Bronchial epithelial cell (primary cell): ENCODE measurements around the gene RFPL3. TPM values are rescaled to one million over a fixed set of nuclear protein-coding genes. Genes with fewer than 3 reads are reported as not detected.
A peak's percentile ranks its signal among the peaks of the same experiment; 100 is the strongest.
"Not testable (repeated sequence)": the region's sequence is repeated elsewhere in the genome, so short reads cannot be mapped to it uniquely, and the experiment has no call there.

ENCODE experiments used
- DNase-seq: peaks from one replicate; pipeline ENCODE4 v3.0.0-alpha.2; 2010; ENCODE audit warnings: low read depth
- FAIRE-seq: peaks from 2 replicates; lab custom pipeline; 2011; peaks lifted over from hg19 to GRCh38; lab: Jason Lieb, UNC
- H3K27me3 ChIP-seq: 2 replicates; pipeline ENCODE4 v1.5.1; 2011; ENCODE audit warnings: low read length; ENCODE audit not compliant: control insufficient read depth, insufficient read depth
- H3K36me3 ChIP-seq: 2 replicates; pipeline ENCODE4 v1.5.1; 2011; ENCODE audit warnings: low read length; ENCODE audit not compliant: control insufficient read depth, insufficient read depth
- H3K4me3 ChIP-seq: 2 replicates; pipeline ENCODE4 v1.5.1; 2011; ENCODE audit warnings: mild to moderate bottlenecking, low read depth, low read length, control low read depth
- CTCF ChIP-seq: IDR thresholded peaks from 2 replicates; pipeline ENCODE4 v1.5.1; 2011; ENCODE audit warnings: mild to moderate bottlenecking, moderate library complexity, low read length, control low read depth, inconsistent platforms; ENCODE audit not compliant: insufficient read depth, severe bottlenecking
- total RNA-seq: library from RNA; depleted of rRNA; stranded (reverse); fragments of >200 nt; gene quantifications from 2 replicates; pipeline ENCODE4 v1.2.1, GENCODE V29; 2014

Gene RFPL3
- not detected in 2 replicates for total RNA-seq

GRCh38 chr22:32357567-32357966 lies at the start of gene RFPL3:
Gene RFPL3 (plus strand): TSS chr22:32357867. CDS start chr22:32358072, 205 bp downstream.
- H3K27me3 ChIP-seq, FAIRE-seq, H3K36me3 ChIP-seq, H3K4me3 ChIP-seq, DNase-seq: not testable (repeated sequence)

GRCh38 chr22:32308191-32308590 lies 49.5 kb upstream of the RFPL3 start:
- Histone ChIP-seq H3K4me3 (no peak overlapping the region), H3K36me3 (no peaks in the 10 kb centered on the region), H3K27me3 (no peaks in the 10 kb centered on the region)
- DNase-seq (no peak), FAIRE-seq (no peak)
- no peak for TF ChIP-seq CTCF

GRCh38 chr22:32308934-32309333 lies 48.7 kb upstream of the RFPL3 start:
- Histone ChIP-seq H3K4me3 (no peak overlapping the region), H3K36me3 (no peaks in the 10 kb centered on the region), H3K27me3 (no peaks in the 10 kb centered on the region)
- no peak for TF ChIP-seq CTCF
- DNase-seq (no peak), FAIRE-seq (no peak)

- no peaks in the 10 kb centered on the region for H3K27me3 ChIP-seq
- FAIRE-seq (no peak), DNase-seq (no peak)
- no peaks in the 10 kb centered on the region for H3K36me3 ChIP-seq
- TF ChIP-seq CTCF: no peak
- no peak overlapping the region for H3K4me3 ChIP-seq
Observed at GRCh38 chr22:32309585-32310251, 47.9 kb upstream of the RFPL3 start.

- no peaks in the 10 kb centered on the region for H3K36me3 ChIP-seq
- no peak for TF ChIP-seq CTCF
- FAIRE-seq (peak; percentile 47), DNase-seq (no peak)
- H3K4me3 ChIP-seq: no peak overlapping the region
- no peaks in the 10 kb centered on the region for H3K27me3 ChIP-seq
Observed at GRCh38 chr22:32310777-32311176, 46.9 kb upstream of the RFPL3 start.

GRCh38 chr22:32311551-32312071 lies 46.1 kb upstream of the RFPL3 start:
- DNase-seq (no peak), FAIRE-seq (no peak)
- no peaks in the 10 kb centered on the region for H3K27me3 ChIP-seq
- no peak for TF ChIP-seq CTCF
- no peaks in the 10 kb centered on the region for H3K36me3 ChIP-seq
- no peak overlapping the region for H3K4me3 ChIP-seq
